WTC11 (cell line): ENCODE results near the gene PRKAR1B. TPM values are rescaled to one million over a fixed set of nuclear protein-coding genes. Genes with fewer than 3 reads are reported as not detected.
A peak's percentile ranks its signal among the peaks of the same experiment; 100 is the strongest.

ENCODE experiments used
- ATAC-seq: fragments of 200-7000 bp; cut with Tn5 transposase; 2 replicates; pipeline ENCODE4 v1.10.0; 2021; ENCODE audit warnings: mild to moderate bottlenecking, moderate library complexity
- CTCF ChIA-PET: fragments of 300-600 bp; sonication (Branson Sonifier 250); formaldehyde crosslinking; loops from one replicate; lab custom pipeline; 2021; ENCODE audit warnings: antibody characterized with exemption; lab: Charles Lee
- POLR2A ChIA-PET: fragments of 350-600 bp; sonication (Branson Sonifier 250); formaldehyde crosslinking; loops from one replicate; lab custom pipeline; 2021; ENCODE audit warnings: antibody characterized with exemption; lab: Charles Lee
- DNase-seq: peaks from one replicate; pipeline ENCODE4 v3.0.0; 2021; ENCODE audit warnings: low spot score
- H3K27ac Mint-ChIP-seq: 2 replicates; pipeline ENCODE4 v1.8.0; 2021; ENCODE audit warnings: mixed read lengths
- H3K27me3 Mint-ChIP-seq: 2 replicates; pipeline ENCODE4 v1.8.0; 2021; ENCODE audit warnings: low read depth, mild to moderate bottlenecking, moderate library complexity, mixed read lengths
- H3K36me3 Mint-ChIP-seq: 2 replicates; pipeline ENCODE4 v1.8.0; 2021; ENCODE audit warnings: mixed read lengths
- H3K4me1 Mint-ChIP-seq: 2 replicates; pipeline ENCODE4 v1.8.0; 2022; ENCODE audit warnings: mixed read lengths
- H3K4me3 Mint-ChIP-seq: 2 replicates; pipeline ENCODE4 v1.8.0; 2021; ENCODE audit warnings: mild to moderate bottlenecking, moderate library complexity, mixed read lengths
- H3K9me3 Mint-ChIP-seq: 2 replicates; pipeline ENCODE4 v1.8.0; 2021; ENCODE audit warnings: mixed read lengths
- ATF1 ChIP-seq: sonication (generic); formaldehyde crosslinking; IDR thresholded peaks from 2 replicates; pipeline ENCODE4 v1.8.1; 2023; ENCODE audit warnings: mild to moderate bottlenecking, moderate library complexity, missing genetic modification reagents
- ATF2 ChIP-seq: sonication (generic); formaldehyde crosslinking; IDR thresholded peaks from 2 replicates; pipeline ENCODE4 v1.8.1; 2022; ENCODE audit warnings: low read depth, missing genetic modification reagents, borderline replicate concordance
- ATF3 ChIP-seq: sonication (generic); formaldehyde crosslinking; conservative IDR thresholded peaks from 2 replicates; pipeline ENCODE4 v1.8.1; 2022; ENCODE audit warnings: mild to moderate bottlenecking, missing genetic modification reagents
- ATF6 ChIP-seq: sonication (generic); formaldehyde crosslinking; IDR thresholded peaks from 2 replicates; pipeline ENCODE4 v1.8.1; 2023; ENCODE audit warnings: mild to moderate bottlenecking, missing genetic modification reagents
- FOXJ3 ChIP-seq: sonication (generic); formaldehyde crosslinking; IDR thresholded peaks from 2 replicates; pipeline ENCODE4 v1.9.0; 2021; ENCODE audit warnings: missing genetic modification reagents, mild to moderate bottlenecking, borderline replicate concordance
- GABPB1 ChIP-seq: sonication (generic); formaldehyde crosslinking; IDR thresholded peaks from 2 replicates; pipeline ENCODE4 v1.8.1; 2023; ENCODE audit warnings: mild to moderate bottlenecking, missing genetic modification reagents
- GRHL2 ChIP-seq: fragments of 250-450 bp; sonication (Bioruptor Pico); IDR thresholded peaks from 2 replicates; pipeline ENCODE4 v1.8.0; 2022; ENCODE audit warnings: mild to moderate bottlenecking, moderate library complexity; ENCODE audit not compliant: insufficient replicate concordance, severe bottlenecking
- IRF2 ChIP-seq: sonication (generic); formaldehyde crosslinking; IDR thresholded peaks from 2 replicates; pipeline ENCODE4 v1.8.0; 2022; ENCODE audit warnings: low read depth, missing genetic modification reagents, borderline replicate concordance
- NFATC4 ChIP-seq: fragments of 250-450 bp; sonication (Bioruptor Pico); IDR thresholded peaks from 2 replicates; pipeline ENCODE4 v1.9.0; 2021; ENCODE audit warnings: mild to moderate bottlenecking
- NR3C1 ChIP-seq: sonication (generic); formaldehyde crosslinking; conservative IDR thresholded peaks from 2 replicates; pipeline ENCODE4 v1.8.1; 2023; ENCODE audit warnings: low read depth, mild to moderate bottlenecking, missing genetic modification reagents
- PREB ChIP-seq: sonication (generic); formaldehyde crosslinking; IDR thresholded peaks from 2 replicates; pipeline ENCODE4 v1.8.1; 2022; ENCODE audit warnings: mild to moderate bottlenecking, missing genetic modification reagents, moderate library complexity, borderline replicate concordance
- USF2 ChIP-seq: sonication (generic); formaldehyde crosslinking; IDR thresholded peaks from 2 replicates; pipeline ENCODE4 v1.8.1; 2023; ENCODE audit warnings: mild to moderate bottlenecking, missing genetic modification reagents, moderate library complexity
- ZMAT4 ChIP-seq: fragments of 250-450 bp; sonication (Bioruptor Pico); IDR thresholded peaks from 2 replicates; pipeline ENCODE4 v1.9.0; 2021; ENCODE audit warnings: mild to moderate bottlenecking
- ZNF281 ChIP-seq: sonication (generic); formaldehyde crosslinking; IDR thresholded peaks from 2 replicates; pipeline ENCODE4 v1.8.0; 2023; ENCODE audit warnings: mild to moderate bottlenecking, missing genetic modification reagents
- total RNA-seq: library from RNA; stranded (reverse); gene quantifications from 3 replicates; pipeline ENCODE4 v1.2.3, GENCODE V29; 2021
- TF ChIP-seq, protein P1 (sequence below): sonication (generic); formaldehyde crosslinking; IDR thresholded peaks from 2 replicates; pipeline ENCODE4 v1.8.1; 2022; ENCODE audit warnings: mild to moderate bottlenecking, moderate library complexity, missing genetic modification reagents
- TF ChIP-seq, protein P2 (sequence below): sonication (generic); formaldehyde crosslinking; IDR thresholded peaks from 2 replicates; pipeline ENCODE4 v1.8.0; 2022; ENCODE audit warnings: mild to moderate bottlenecking, missing genetic modification reagents
- TF ChIP-seq, protein P3 (sequence below): sonication (generic); formaldehyde crosslinking; IDR thresholded peaks from 2 replicates; pipeline ENCODE4 v1.8.1; 2023; ENCODE audit warnings: mild to moderate bottlenecking, moderate library complexity, missing genetic modification reagents
- TF ChIP-seq, protein P4 (sequence below): sonication (generic); formaldehyde crosslinking; IDR thresholded peaks from 2 replicates; pipeline ENCODE4 v1.8.1; 2022; ENCODE audit warnings: low read depth, mild to moderate bottlenecking, moderate library complexity, missing genetic modification reagents, borderline replicate concordance

Gene PRKAR1B
- total RNA-seq, 1 experiment from 2014 or later: 43.6 TPM

GRCh38 chr7:618539-619367 is 108.3 kb downstream of the PRKAR1B start:
- ChIA-PET POLR2A (no interaction called here), CTCF (no interaction called here)
- no peaks in the 10 kb centered on the region for H3K27me3 Mint-ChIP-seq
- no peak overlapping the region for H3K4me3 Mint-ChIP-seq
- H3K36me3 Mint-ChIP-seq: peaks cover 19% of the 10 kb centered on the region
- ATAC-seq: no peak
- H3K9me3 Mint-ChIP-seq: peaks cover 16% of the 10 kb centered on the region
- H3K4me1 Mint-ChIP-seq: peaks cover 30% of the 10 kb centered on the region
- H3K27ac Mint-ChIP-seq: peak overlapping the region; percentile 76
- DNase-seq: no peak
- TF ChIP-seq ATF6 (CRISPR knock-in tag) (no peak), GRHL2 (CRISPR knock-in tag) (no peak), ATF2 (no peak), NR3C1 (CRISPR knock-in tag) (no peak), ATF3 (CRISPR knock-in tag) (no peak), IRF2 (CRISPR knock-in tag) (no peak), GABPB1 (no peak), ZMAT4 (CRISPR knock-in tag) (no peak), ZNF281 (no peak), NFATC4 (no peak), USF2 (CRISPR knock-in tag) (no peak), FOXJ3 (no peak), ATF1 (no peak), PREB (no peak)
- TF ChIP-seq, protein P1, sequence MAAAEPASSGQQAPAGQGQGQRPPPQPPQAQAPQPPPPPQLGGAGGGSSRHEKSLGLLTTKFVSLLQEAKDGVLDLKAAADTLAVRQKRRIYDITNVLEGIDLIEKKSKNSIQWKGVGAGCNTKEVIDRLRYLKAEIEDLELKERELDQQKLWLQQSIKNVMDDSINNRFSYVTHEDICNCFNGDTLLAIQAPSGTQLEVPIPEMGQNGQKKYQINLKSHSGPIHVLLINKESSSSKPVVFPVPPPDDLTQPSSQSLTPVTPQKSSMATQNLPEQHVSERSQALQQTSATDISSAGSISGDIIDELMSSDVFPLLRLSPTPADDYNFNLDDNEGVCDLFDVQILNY (CRISPR knock-in tag): no peak
- TF ChIP-seq, protein P2, sequence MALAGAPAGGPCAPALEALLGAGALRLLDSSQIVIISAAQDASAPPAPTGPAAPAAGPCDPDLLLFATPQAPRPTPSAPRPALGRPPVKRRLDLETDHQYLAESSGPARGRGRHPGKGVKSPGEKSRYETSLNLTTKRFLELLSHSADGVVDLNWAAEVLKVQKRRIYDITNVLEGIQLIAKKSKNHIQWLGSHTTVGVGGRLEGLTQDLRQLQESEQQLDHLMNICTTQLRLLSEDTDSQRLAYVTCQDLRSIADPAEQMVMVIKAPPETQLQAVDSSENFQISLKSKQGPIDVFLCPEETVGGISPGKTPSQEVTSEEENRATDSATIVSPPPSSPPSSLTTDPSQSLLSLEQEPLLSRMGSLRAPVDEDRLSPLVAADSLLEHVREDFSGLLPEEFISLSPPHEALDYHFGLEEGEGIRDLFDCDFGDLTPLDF: no peak
- TF ChIP-seq, protein P3, sequence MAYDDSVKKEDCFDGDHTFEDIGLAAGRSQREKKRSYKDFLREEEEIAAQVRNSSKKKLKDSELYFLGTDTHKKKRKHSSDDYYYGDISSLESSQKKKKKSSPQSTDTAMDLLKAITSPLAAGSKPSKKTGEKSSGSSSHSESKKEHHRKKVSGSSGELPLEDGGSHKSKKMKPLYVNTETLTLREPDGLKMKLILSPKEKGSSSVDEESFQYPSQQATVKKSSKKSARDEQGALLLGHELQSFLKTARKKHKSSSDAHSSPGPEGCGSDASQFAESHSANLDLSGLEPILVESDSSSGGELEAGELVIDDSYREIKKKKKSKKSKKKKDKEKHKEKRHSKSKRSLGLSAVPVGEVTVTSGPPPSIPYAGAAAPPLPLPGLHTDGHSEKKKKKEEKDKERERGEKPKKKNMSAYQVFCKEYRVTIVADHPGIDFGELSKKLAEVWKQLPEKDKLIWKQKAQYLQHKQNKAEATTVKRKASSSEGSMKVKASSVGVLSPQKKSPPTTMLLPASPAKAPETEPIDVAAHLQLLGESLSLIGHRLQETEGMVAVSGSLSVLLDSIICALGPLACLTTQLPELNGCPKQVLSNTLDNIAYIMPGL (CRISPR knock-in tag): no peak
- TF ChIP-seq, protein P4, sequence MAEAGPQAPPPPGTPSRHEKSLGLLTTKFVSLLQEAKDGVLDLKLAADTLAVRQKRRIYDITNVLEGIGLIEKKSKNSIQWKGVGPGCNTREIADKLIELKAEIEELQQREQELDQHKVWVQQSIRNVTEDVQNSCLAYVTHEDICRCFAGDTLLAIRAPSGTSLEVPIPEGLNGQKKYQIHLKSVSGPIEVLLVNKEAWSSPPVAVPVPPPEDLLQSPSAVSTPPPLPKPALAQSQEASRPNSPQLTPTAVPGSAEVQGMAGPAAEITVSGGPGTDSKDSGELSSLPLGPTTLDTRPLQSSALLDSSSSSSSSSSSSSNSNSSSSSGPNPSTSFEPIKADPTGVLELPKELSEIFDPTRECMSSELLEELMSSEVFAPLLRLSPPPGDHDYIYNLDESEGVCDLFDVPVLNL: no peak
